Transverse colon (tissue), 3 donors: Measurements from ENCODE around the gene CRADD.

Source experiments
- POLR2A ChIP-seq: fragments of 450-650 bp; IDR thresholded peaks from one replicate; pipeline ENCODE4 v1.6.1; 2016; ENCODE audit warnings: antibody characterized with exemption, mild to moderate bottlenecking, moderate library complexity
- TF ChIP-seq, protein P1 (sequence below), 5 experiments: fragments of 200-600 bp in 3 of 5; fragments of 450-650 bp in 2 of 5; sonication (generic) in 3 of 5; IDR thresholded peaks; 1 replicate in 2 of 5; 2 replicates in 3 of 5; pipeline ENCODE4 v1.5.1; 2016 to 2017; ENCODE audit warnings: antibody characterized with exemption in 5 of 5, inconsistent platforms in 3 of 5, mild to moderate bottlenecking in 2 of 5, moderate library complexity in 1 of 5

- TF ChIP-seq, protein P1, sequence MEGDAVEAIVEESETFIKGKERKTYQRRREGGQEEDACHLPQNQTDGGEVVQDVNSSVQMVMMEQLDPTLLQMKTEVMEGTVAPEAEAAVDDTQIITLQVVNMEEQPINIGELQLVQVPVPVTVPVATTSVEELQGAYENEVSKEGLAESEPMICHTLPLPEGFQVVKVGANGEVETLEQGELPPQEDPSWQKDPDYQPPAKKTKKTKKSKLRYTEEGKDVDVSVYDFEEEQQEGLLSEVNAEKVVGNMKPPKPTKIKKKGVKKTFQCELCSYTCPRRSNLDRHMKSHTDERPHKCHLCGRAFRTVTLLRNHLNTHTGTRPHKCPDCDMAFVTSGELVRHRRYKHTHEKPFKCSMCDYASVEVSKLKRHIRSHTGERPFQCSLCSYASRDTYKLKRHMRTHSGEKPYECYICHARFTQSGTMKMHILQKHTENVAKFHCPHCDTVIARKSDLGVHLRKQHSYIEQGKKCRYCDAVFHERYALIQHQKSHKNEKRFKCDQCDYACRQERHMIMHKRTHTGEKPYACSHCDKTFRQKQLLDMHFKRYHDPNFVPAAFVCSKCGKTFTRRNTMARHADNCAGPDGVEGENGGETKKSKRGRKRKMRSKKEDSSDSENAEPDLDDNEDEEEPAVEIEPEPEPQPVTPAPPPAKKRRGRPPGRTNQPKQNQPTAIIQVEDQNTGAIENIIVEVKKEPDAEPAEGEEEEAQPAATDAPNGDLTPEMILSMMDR (IDR thresholded peaks at IDR 0.05) = no peak
- TF ChIP-seq POLR2A = no peak
Measured at GRCh38 chr12:93857991-93858447, 180.8 kb downstream of the CRADD start.
